Vagina (tissue), 2 donors: ENCODE results near the gene SMIM10L1. TPM values are rescaled to one million over a fixed set of nuclear protein-coding genes. Genes with fewer than 3 reads are reported as not detected.

Source experiments
- DNase-seq, 2 donors: peaks; one replicate each; pipeline ENCODE4 v3.0.0-alpha.2; 2017; ENCODE audit errors: extremely low spot score in 2 of 2
- H3K27ac ChIP-seq: fragments of 200-600 bp; sonication (generic); one replicate; pipeline ENCODE4 v1.5.1; 2019
- H3K27me3 ChIP-seq: fragments of 200-600 bp; sonication (generic); one replicate; pipeline ENCODE4 v1.5.1; 2019
- H3K36me3 ChIP-seq, 2 donors: fragments of 200-600 bp; sonication (generic); one replicate each; pipeline ENCODE4 v1.5.1; 2017 to 2019
- H3K4me1 ChIP-seq: fragments of 200-600 bp; sonication (generic); one replicate; pipeline ENCODE4 v1.5.1; 2019
- H3K4me3 ChIP-seq, 2 donors: fragments of 200-600 bp; sonication (generic); 1 replicate in 1 of 2; 2 replicates in 1 of 2; pipeline ENCODE4 v1.5.1; 2016 to 2019
- H3K9me3 ChIP-seq: fragments of 200-600 bp; sonication (generic); one replicate; pipeline ENCODE4 v1.5.1; 2019
- POLR2A ChIP-seq, 2 donors: fragments of 450-650 bp; IDR thresholded peaks; one replicate each; pipeline ENCODE4 v1.6.1; 2017; ENCODE audit warnings: antibody characterized with exemption in 2 of 2, mild to moderate bottlenecking in 2 of 2, moderate library complexity in 2 of 2
- POLR2AphosphoS5 ChIP-seq, 2 donors: sonication (generic); formaldehyde crosslinking; IDR thresholded peaks; one replicate each; pipeline ENCODE4 v1.9.0; 2017; ENCODE audit warnings: antibody characterized with exemption in 2 of 2, mild to moderate bottlenecking in 2 of 2, low read depth in 1 of 2; ENCODE audit not compliant: insufficient read depth in 1 of 2
- intact Hi-C: fragments of 100-400 bp; cut with DNase I; formaldehyde crosslinking; loops from one replicate; pipeline ENCODE4 v1.15.1; 2023
- total RNA-seq: library from RNA; depleted of rRNA; stranded (reverse); fragments of >200 nt; gene quantifications from one replicate; pipeline ENCODE4 v1.2.3, GENCODE V29; 2016
- TF ChIP-seq, protein P1 (sequence below), 3 experiments: fragments of 450-650 bp in 2 of 3; fragments of 200-600 bp in 1 of 3; sonication (generic) in 1 of 3; IDR thresholded peaks; one replicate each; pipeline ENCODE4 v1.5.1; 2017 to 2019; ENCODE audit warnings: antibody characterized with exemption in 3 of 3, mild to moderate bottlenecking in 2 of 3, moderate library complexity in 2 of 3

SMIM10L1 gene
- total RNA-seq, 1 donor from 2014 or later = 5.4 TPM

DNA sequence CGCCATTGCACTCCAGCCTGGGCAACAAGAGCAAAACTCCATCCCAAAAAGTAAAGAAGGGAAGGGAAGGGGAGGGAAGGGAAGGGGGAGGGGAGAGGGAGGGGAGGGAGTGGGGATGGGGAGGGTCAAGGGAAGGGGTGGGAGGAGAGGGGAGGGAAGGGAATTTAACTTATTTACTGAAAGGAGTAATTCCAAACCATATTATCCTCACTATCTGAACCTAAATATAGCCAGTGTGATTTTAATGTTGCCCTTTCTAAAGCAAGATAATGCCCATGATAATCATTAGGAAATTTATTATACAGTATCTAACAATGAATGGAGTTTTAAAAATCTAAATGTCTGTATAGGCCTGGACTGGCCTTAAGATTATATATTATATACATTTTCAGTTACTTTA is 7.3 kb downstream of the SMIM10L1 start:
- H3K27ac ChIP-seq = no peak overlapping the region
- intact Hi-C loops = no loop called here
- no peak for DNase-seq
- no peaks in the 10 kb centered on the region for H3K36me3 ChIP-seq
- TF ChIP-seq POLR2A (IDR thresholded peaks at IDR 0.05) (no peak), POLR2AphosphoS5 (IDR thresholded peaks at IDR 0.05; ENCODE audit: insufficient read depth in 1 of 2, low read depth in 1 of 2) (no peak)
- TF ChIP-seq, protein P1, sequence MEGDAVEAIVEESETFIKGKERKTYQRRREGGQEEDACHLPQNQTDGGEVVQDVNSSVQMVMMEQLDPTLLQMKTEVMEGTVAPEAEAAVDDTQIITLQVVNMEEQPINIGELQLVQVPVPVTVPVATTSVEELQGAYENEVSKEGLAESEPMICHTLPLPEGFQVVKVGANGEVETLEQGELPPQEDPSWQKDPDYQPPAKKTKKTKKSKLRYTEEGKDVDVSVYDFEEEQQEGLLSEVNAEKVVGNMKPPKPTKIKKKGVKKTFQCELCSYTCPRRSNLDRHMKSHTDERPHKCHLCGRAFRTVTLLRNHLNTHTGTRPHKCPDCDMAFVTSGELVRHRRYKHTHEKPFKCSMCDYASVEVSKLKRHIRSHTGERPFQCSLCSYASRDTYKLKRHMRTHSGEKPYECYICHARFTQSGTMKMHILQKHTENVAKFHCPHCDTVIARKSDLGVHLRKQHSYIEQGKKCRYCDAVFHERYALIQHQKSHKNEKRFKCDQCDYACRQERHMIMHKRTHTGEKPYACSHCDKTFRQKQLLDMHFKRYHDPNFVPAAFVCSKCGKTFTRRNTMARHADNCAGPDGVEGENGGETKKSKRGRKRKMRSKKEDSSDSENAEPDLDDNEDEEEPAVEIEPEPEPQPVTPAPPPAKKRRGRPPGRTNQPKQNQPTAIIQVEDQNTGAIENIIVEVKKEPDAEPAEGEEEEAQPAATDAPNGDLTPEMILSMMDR (IDR thresholded peaks at IDR 0.05) = no peak
- H3K9me3 ChIP-seq = no peaks in the 10 kb centered on the region
- no peaks in the 10 kb centered on the region for H3K27me3 ChIP-seq
- H3K4me1 ChIP-seq = peaks cover 3% of the 10 kb centered on the region
- no peak overlapping the region for H3K4me3 ChIP-seq

DNA sequence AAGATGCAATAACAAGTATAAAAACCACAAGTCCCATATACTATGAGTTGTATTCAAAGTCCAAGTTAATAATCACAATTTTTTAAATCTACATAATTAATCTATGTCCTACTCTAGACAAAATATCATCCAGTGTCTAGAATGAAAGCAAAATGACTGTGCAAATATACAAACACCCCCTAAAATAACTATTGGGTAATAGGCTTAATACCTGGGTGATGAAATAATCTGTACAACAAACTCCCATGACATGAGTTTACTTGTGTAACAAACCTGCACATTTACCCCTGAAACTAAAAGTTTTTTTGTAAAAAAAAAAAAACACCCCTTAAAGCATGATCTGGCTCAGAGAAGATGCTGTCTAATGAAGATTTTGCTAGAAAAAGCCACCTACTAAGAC is 11.5 kb downstream of the SMIM10L1 start:
- no peaks in the 10 kb centered on the region for H3K9me3 ChIP-seq
- no peak for TF ChIP-seq POLR2AphosphoS5 (IDR thresholded peaks at IDR 0.05; ENCODE audit: insufficient read depth in 1 of 2, low read depth in 1 of 2)
- TF ChIP-seq, protein P1 (IDR thresholded peaks at IDR 0.05) = no peak
- no peak for TF ChIP-seq POLR2A (IDR thresholded peaks at IDR 0.05)
- no peaks in the 10 kb centered on the region for H3K4me1 ChIP-seq
- intact Hi-C loops = no loop called here
- H3K4me3 ChIP-seq = no peak overlapping the region
- no peaks in the 10 kb centered on the region for H3K36me3 ChIP-seq
- H3K27me3 ChIP-seq = no peaks in the 10 kb centered on the region
- H3K27ac ChIP-seq = no peak overlapping the region
- DNase-seq = no peak

DNA sequence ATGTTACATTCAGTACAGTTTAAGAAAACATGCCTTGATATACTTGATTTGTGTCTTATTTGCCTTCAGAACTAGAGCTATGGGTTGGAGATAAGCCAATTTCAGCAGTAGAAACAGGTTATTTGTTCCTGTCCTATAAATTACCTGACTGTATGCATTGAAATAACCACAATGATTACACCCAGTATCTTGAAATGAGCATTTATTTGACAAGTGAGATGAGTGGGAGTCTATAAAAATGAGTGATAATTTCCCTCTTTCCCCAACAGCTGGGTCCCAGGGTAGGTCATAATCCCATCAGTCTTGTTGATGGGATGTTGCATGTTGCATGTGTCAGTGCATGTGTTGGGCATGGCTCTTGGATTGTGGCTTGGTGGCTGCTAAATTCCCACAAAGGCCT is 12.0 kb downstream of the SMIM10L1 start:
- intact Hi-C loops = no loop called here
- Histone ChIP-seq H3K4me3 (no peak overlapping the region), H3K9me3 (no peaks in the 10 kb centered on the region), H3K36me3 (no peaks in the 10 kb centered on the region), H3K4me1 (no peaks in the 10 kb centered on the region), H3K27me3 (no peaks in the 10 kb centered on the region), H3K27ac (no peak overlapping the region)
- no peak for DNase-seq
- TF ChIP-seq, protein P1 (IDR thresholded peaks at IDR 0.05) = no peak
- no peak for TF ChIP-seq POLR2A (IDR thresholded peaks at IDR 0.05)
- no peak for TF ChIP-seq POLR2AphosphoS5 (IDR thresholded peaks at IDR 0.05; ENCODE audit: insufficient read depth in 1 of 2, low read depth in 1 of 2)

DNA sequence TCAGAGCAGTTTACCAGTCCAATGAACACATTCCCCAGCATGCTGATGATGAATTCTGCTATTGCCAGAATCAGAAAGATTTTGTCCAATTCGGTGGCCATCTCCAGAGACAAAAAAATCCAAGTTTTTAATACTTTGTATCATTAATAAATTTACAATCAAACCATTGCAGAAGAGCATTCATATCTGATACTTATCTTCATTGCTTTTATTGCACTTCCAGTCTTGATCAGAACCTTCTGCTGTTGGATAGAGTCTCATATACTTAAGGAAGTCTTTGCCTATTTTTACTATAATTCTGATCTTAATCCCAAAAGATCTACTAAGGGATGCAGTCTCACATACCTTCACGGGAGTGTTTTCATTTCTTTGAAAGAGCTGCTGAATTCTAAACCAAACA is 15.8 kb downstream of the SMIM10L1 start, which contains the start of gene TAS2R42:
TSS of gene TAS2R42 (minus strand) at position 101 of the 400 bp plus-strand sequence. CDS start at position 101, 0 bp downstream.
- H3K36me3 ChIP-seq = no peaks in the 10 kb centered on the region

DNA sequence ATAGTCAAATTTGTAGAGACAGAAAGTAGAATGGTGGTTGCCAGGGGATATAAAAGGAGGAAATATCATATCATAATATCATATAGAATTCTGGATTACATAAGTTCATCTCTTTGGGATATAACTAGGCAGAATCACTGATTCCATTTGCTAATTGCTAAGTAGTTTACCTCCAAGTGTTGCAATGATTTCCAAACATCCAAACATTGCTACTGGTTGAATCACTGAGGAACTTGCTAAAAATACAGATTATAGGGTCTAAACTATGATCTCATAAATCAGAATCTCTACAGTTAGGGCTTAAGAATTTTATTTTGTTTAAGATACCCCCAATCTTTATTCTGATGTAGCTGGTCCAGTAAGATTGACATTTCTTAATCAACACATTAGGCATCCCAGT is 31.8 kb downstream of the SMIM10L1 start:
- Histone ChIP-seq H3K4me1 (no peaks in the 10 kb centered on the region), H3K27ac (no peak overlapping the region), H3K27me3 (no peaks in the 10 kb centered on the region), H3K9me3 (no peaks in the 10 kb centered on the region), H3K36me3 (no peaks in the 10 kb centered on the region), H3K4me3 (no peak overlapping the region)
- DNase-seq = no peak
- TF ChIP-seq, protein P1 (IDR thresholded peaks at IDR 0.05) = no peak
- TF ChIP-seq POLR2AphosphoS5 (IDR thresholded peaks at IDR 0.05; ENCODE audit: insufficient read depth in 1 of 2, low read depth in 1 of 2) (no peak), POLR2A (IDR thresholded peaks at IDR 0.05) (no peak)
- intact Hi-C loops = no loop called here

More for the DNA sequence above, 15.8 kb downstream of the SMIM10L1 start, which contains the start of gene TAS2R42:
- intact Hi-C loops = no loop called here
- no peak within 1 kb of the TSS for H3K27ac ChIP-seq
- H3K9me3 ChIP-seq = no peaks in the 10 kb centered on the region
- no peak for TF ChIP-seq POLR2A (IDR thresholded peaks at IDR 0.05)
- TF ChIP-seq, protein P1 (IDR thresholded peaks at IDR 0.05) = no peak
- TF ChIP-seq POLR2AphosphoS5 (IDR thresholded peaks at IDR 0.05; ENCODE audit: insufficient read depth in 1 of 2, low read depth in 1 of 2) = no peak
- H3K4me3 ChIP-seq = no peak within 1 kb of the TSS
- H3K27me3 ChIP-seq = no peaks in the 10 kb centered on the region
- H3K4me1 ChIP-seq = no peaks in the 10 kb centered on the region
- DNase-seq = no peak
